OCI-LY1 (cell line): ENCODE data around the gene RHBDF2.

Source experiments
- EZH2 ChIP-seq: fragments of 200-600 bp; sonication (generic), shearing (Covaris generic); IDR thresholded peaks from 2 replicates; pipeline ENCODE4 v1.8.0; 2017; ENCODE audit warnings: borderline replicate concordance, mixed run types, mild to moderate bottlenecking, antibody characterized with exemption, low read length, moderate library complexity, mixed read lengths
- TF ChIP-seq, protein P1 (sequence below): fragments of 200-600 bp; sonication (generic), shearing (Covaris generic); IDR thresholded peaks from 2 replicates; pipeline ENCODE4 v1.5.1; 2017; ENCODE audit warnings: mild to moderate bottlenecking, antibody characterized with exemption, low read length, moderate library complexity, mixed read lengths

DNA sequence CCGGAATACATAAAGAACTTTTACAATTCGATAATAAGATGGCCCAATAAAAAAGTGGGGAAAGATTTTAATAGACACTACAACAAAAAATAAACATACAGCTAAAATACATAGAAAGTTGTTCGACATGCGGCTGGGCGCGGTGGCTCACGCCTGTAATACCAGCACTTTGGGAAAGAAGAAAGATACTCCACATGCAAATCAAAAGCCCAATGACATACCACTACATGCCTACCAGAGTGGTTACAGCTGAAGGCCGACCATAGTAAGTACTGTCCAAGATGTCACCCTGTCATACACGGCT is 47.9 kb upstream of the RHBDF2 start:
- TF ChIP-seq, protein P1, sequence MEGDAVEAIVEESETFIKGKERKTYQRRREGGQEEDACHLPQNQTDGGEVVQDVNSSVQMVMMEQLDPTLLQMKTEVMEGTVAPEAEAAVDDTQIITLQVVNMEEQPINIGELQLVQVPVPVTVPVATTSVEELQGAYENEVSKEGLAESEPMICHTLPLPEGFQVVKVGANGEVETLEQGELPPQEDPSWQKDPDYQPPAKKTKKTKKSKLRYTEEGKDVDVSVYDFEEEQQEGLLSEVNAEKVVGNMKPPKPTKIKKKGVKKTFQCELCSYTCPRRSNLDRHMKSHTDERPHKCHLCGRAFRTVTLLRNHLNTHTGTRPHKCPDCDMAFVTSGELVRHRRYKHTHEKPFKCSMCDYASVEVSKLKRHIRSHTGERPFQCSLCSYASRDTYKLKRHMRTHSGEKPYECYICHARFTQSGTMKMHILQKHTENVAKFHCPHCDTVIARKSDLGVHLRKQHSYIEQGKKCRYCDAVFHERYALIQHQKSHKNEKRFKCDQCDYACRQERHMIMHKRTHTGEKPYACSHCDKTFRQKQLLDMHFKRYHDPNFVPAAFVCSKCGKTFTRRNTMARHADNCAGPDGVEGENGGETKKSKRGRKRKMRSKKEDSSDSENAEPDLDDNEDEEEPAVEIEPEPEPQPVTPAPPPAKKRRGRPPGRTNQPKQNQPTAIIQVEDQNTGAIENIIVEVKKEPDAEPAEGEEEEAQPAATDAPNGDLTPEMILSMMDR, result no peak
- no peak for TF ChIP-seq EZH2
